NCI-H226 (cell line): Measurements from ENCODE around the gene VAMP2.

ENCODE experiments used
- DNase-seq: peaks from one replicate; pipeline ENCODE4 v3.0.0-alpha.2; 2015

VAMP2 gene

GRCh38 chr17:8162233-8162996 is at the start of gene VAMP2:
Gene VAMP2, minus strand, starts transcription at chr17:8162948. Its CDS starts 69 bp downstream, at chr17:8162879.
- DNase-seq = peak; percentile 50

GRCh38 chr17:8210761-8211458 is 48.2 kb upstream of the VAMP2 start:
- no peak for DNase-seq

- peak; percentile 95 for DNase-seq
These were observed 47.4 kb upstream of the VAMP2 start, which contains the start of gene AURKB for GRCh38 chr17:8209907-8210760. Gene AURKB, minus strand, starts transcription at chr17:8210575. Its CDS starts 351 bp downstream, at chr17:8210224.

- no peak for DNase-seq
These were observed 43.8 kb upstream of the VAMP2 start for GRCh38 chr17:8206536-8206935.

- no peak for DNase-seq
These were observed 42.2 kb upstream of the VAMP2 start for GRCh38 chr17:8204761-8205555.

GRCh38 chr17:8192070-8192815 is 29.5 kb upstream of the VAMP2 start:
- DNase-seq = peak; percentile 87

- DNase-seq = no peak
These were observed 27.8 kb upstream of the VAMP2 start for GRCh38 chr17:8190506-8190905.

- peak; percentile 97 for DNase-seq
These were observed 27.1 kb upstream of the VAMP2 start, which contains the start of gene BORCS6 for GRCh38 chr17:8189711-8190477. Gene BORCS6, minus strand, starts transcription at chr17:8190180. Its CDS starts 40 bp downstream, at chr17:8190140.

GRCh38 chr17:8189041-8189710 is 26.4 kb upstream of the VAMP2 start:
- DNase-seq = no peak

- DNase-seq = no peak
These were observed 25.6 kb upstream of the VAMP2 start for GRCh38 chr17:8188263-8188839.

- peak; percentile 98 for DNase-seq
These were observed 24.9 kb upstream of the VAMP2 start for GRCh38 chr17:8187517-8188262.

- peak; percentile 92 for DNase-seq
These were observed 24.2 kb upstream of the VAMP2 start for GRCh38 chr17:8186787-8187516.

GRCh38 chr17:8186446-8186786 is 23.7 kb upstream of the VAMP2 start:
- DNase-seq = no peak

GRCh38 chr17:8185582-8186445 is 23.1 kb upstream of the VAMP2 start:
- peak; percentile 65 for DNase-seq

- DNase-seq = no peak
These were observed 14.4 kb upstream of the VAMP2 start for GRCh38 chr17:8176998-8177731.

GRCh38 chr17:8176197-8176940 is 13.6 kb upstream of the VAMP2 start, which contains the start of gene TMEM107:
Gene TMEM107, minus strand, starts transcription at chr17:8176380. Its CDS starts 94 bp downstream, at chr17:8176286.
- peak; percentile 83 for DNase-seq
